ENCODE measurements around the gene EOGT.
A peak's percentile ranks its signal among the peaks of the same experiment; 100 is the strongest.

The EOGT gene

DNA sequence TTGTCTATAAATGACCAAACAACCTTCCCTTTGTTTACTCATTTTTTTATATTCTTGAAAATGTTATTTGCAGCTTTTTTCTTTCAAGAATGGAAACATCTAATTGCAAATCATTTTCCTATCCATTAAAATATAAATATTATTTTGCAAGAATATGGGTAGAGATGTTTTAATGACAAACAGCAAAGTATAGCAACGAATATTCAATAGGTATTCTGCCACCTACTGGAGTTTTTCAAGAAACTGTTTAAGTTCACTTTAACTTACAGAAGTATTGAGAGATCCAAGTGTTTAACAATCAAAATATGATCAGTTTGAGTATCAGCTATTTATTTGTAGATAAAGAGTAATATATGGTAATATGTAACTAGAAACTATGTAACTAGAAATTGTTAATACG lies 6.9 kb upstream of the EOGT start:
- DNase-seq (ENCODE audit: low read depth) = peak; percentile 43
- TF ChIP-seq, protein P1, sequence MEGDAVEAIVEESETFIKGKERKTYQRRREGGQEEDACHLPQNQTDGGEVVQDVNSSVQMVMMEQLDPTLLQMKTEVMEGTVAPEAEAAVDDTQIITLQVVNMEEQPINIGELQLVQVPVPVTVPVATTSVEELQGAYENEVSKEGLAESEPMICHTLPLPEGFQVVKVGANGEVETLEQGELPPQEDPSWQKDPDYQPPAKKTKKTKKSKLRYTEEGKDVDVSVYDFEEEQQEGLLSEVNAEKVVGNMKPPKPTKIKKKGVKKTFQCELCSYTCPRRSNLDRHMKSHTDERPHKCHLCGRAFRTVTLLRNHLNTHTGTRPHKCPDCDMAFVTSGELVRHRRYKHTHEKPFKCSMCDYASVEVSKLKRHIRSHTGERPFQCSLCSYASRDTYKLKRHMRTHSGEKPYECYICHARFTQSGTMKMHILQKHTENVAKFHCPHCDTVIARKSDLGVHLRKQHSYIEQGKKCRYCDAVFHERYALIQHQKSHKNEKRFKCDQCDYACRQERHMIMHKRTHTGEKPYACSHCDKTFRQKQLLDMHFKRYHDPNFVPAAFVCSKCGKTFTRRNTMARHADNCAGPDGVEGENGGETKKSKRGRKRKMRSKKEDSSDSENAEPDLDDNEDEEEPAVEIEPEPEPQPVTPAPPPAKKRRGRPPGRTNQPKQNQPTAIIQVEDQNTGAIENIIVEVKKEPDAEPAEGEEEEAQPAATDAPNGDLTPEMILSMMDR (conservative IDR thresholded peaks at IDR 0.05; ENCODE audit: low read depth, low read length) = peak; percentile 50
- no peak overlapping the region for H3K4me3 ChIP-seq (ENCODE audit: low read depth, low read length)

DNA sequence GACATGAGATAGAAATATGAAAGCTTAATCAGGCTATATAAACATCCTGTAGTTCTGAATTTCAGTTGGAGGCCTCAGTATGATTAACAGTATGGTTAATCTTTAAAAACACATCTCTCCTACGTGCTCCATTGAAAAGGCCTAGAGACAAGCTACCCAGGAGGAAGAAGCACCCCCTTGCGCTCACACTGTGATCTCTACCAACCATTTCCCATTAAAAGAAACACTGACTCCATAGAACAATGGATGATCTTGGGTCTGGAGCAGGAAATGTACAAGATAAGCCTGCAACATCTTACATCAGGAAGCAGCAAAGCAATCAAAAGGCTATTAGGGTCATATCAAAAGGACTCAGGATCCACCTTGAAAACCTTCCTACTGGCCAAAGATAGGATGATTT lies 3.4 kb upstream of the EOGT start:
- no peak for DNase-seq (ENCODE audit: low read depth)
- H3K4me3 ChIP-seq (ENCODE audit: low read depth, low read length) = no peak overlapping the region
- TF ChIP-seq, protein P1 (conservative IDR thresholded peaks at IDR 0.05; ENCODE audit: low read depth, low read length) = no peak

DNA sequence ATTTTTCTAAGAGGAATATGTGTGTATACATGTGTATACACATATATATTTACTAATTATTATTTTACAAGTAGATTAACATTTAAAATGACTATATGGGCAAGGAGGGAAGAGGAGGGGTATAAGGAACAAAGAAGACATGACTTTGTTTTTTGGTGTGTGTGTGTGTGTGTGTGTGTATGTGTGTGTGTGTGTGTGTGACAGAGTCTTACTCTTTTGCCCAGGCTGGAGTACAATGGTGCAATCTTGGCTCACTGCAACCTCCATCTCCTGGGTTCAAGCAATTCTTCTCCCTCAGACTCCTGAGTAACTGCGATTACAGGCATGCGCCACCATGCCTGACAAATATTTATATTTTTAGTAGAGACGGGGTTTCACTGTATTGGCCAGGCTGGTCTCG lies 2.6 kb upstream of the EOGT start:
- no peak overlapping the region for H3K4me3 ChIP-seq (ENCODE audit: low read depth, low read length)
- TF ChIP-seq, protein P1 (conservative IDR thresholded peaks at IDR 0.05; ENCODE audit: low read depth, low read length) = no peak

DNA sequence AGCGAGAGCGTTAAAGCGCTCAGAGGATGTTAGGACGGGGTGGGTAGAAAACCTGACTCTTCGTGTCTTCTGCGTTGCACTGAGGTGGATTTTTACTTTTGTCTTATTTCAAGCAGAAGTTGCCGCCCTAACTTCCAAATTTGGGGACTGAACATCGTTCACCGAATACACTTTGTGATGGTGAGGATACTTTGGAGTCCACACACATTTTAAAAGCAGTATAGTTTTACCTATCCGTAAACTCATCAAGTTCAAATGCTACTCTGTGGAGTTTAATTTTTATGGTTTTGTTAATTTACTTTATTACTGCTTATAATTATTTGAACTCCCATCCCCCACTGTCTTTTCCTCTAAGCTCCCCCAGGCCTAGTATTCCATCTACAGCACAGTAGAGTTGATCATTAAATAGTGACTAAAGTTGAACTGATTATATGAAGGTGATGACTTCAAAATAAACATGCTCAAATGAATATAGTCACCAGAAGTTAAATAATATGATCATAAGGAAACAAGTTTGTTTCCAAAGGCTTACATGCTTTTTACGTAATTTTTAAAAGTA lies 617 bp upstream of the EOGT start:
- TF ChIP-seq, protein P1 (conservative IDR thresholded peaks at IDR 0.05; ENCODE audit: low read depth, low read length) = no peak

More for the DNA sequence above, 2.6 kb upstream of the EOGT start:
- no peak for DNase-seq (ENCODE audit: low read depth)

DNA sequence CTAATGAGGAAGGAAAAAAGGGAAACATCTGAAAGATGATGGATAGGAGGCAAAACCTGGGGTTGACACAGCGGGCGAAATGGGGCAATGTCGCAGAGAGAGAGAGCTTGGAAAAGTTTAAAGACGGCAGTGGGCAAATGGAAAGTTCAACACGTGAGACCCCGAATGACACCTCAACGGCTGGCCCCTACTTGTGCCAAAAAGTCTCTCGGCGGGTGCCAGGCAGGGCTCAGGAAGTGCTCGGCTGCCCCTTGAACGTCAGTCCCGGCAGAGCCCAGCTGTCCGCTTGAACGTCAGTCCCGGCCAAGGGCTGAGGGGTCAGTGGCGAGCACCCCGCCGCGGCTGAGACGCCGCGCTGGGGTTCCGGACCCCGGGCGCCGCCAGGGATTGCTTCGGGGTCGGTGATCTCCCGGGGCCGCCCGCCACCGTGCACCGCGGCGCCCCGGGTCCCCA lies 658 bp downstream of the EOGT start:
- TF ChIP-seq, protein P1 (conservative IDR thresholded peaks at IDR 0.05; ENCODE audit: low read depth, low read length) = no peak
- H3K4me3 ChIP-seq (ENCODE audit: low read depth, low read length) = peak overlapping the region; percentile 79
- DNase-seq (ENCODE audit: low read depth) = peak; percentile 71

More for the DNA sequence above, 617 bp upstream of the EOGT start:
- H3K4me3 ChIP-seq (ENCODE audit: low read depth, low read length) = peak overlapping the region; percentile 79
- no peak for DNase-seq (ENCODE audit: low read depth)

DNA sequence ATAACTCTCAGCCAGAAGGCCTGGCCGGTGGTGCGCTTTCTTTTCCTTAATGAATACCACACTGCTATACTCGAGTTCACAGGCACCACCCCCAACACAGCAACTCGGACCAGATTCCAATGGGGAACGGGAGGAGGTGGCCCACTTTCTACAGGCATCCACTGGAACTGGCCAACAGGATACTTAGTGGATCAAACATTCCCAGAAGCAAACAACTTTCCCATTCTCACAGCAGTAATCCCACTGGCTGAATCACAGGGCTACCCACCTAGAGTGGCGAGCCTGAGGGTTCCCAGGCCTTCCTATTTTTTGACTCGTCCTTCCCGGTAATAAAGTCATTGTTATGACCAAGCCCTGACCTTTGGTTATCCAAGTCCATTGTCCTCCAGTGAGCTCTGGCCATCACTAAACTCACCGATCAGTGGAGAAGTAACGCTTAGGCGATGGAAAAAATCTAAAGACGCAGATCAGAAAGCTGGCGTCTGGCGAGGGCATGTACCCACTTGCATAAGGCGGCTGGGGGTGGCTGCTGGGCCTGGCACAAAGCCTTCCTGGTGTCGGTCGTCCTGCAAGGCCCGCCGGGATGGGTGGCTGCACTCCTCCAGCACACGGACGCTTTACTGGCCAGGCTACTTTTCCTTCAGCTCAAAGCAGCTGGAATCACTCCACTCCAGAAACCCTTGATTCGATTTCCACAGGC lies 1.2 kb downstream of the EOGT start:
- TF ChIP-seq, protein P1 (conservative IDR thresholded peaks at IDR 0.05; ENCODE audit: low read depth, low read length) = no peak
- peak; percentile 49 for DNase-seq (ENCODE audit: low read depth)
- H3K4me3 ChIP-seq (ENCODE audit: low read depth, low read length) = peak overlapping the region; percentile 79
